Right renal cortex interstitium (tissue), 3 donors: Measurements from ENCODE around the gene TTC7B. TPM values are rescaled to one million over a fixed set of nuclear protein-coding genes. Genes with fewer than 3 reads are reported as not detected.

Experiments
- DNase-seq, 3 donors: peaks; one replicate each; pipeline ENCODE4 v3.0.0-alpha.2; 2013; ENCODE audit warnings: low read depth in 3 of 3, low spot score in 2 of 3
- polyA plus RNA-seq, 3 donors: library from polyadenylated mRNA; unstranded; fragments of 120-200 nt; gene quantifications; one replicate each; pipeline ENCODE4 v1.2.1, GENCODE V29; 2013; ENCODE audit not compliant: insufficient read length in 3 of 3

The TTC7B gene
- polyA plus RNA-seq, 3 donors = 45.1 to 51.3 (median 45.2) TPM

- no peak for DNase-seq
Observed at GRCh38 chr14:90652626-90653025, 163.6 kb downstream of the TTC7B start.

GRCh38 chr14:90651976-90652560 lies 164.2 kb downstream of the TTC7B start:
- no peak for DNase-seq

GRCh38 chr14:90651271-90651804 lies 164.9 kb downstream of the TTC7B start:
- DNase-seq = no peak

- DNase-seq = no peak
Observed at GRCh38 chr14:90649557-90650135, 166.6 kb downstream of the TTC7B start.

- DNase-seq = no peak
Observed at GRCh38 chr14:90649083-90649482, 167.1 kb downstream of the TTC7B start.

GRCh38 chr14:90648421-90648820 lies 167.8 kb downstream of the TTC7B start:
- DNase-seq = no peak

GRCh38 chr14:90647473-90648005 lies 168.7 kb downstream of the TTC7B start:
- no peak for DNase-seq

- no peak for DNase-seq
Observed at GRCh38 chr14:90645842-90646443, 170.3 kb downstream of the TTC7B start.

- no peak for DNase-seq
Observed at GRCh38 chr14:90644882-90645281, 171.3 kb downstream of the TTC7B start.

- no peak for DNase-seq
Observed at GRCh38 chr14:90643982-90644670, 172.1 kb downstream of the TTC7B start.

- no peak for DNase-seq
Observed at GRCh38 chr14:90642244-90642717, 173.9 kb downstream of the TTC7B start.

GRCh38 chr14:90641615-90642243 lies 174.5 kb downstream of the TTC7B start:
- DNase-seq = no peak

GRCh38 chr14:90641168-90641567 lies 175.1 kb downstream of the TTC7B start:
- no peak for DNase-seq

- no peak for DNase-seq
Observed at GRCh38 chr14:90639641-90640040, 176.6 kb downstream of the TTC7B start.

GRCh38 chr14:90632871-90633270 lies 183.4 kb downstream of the TTC7B start:
- no peak for DNase-seq

- DNase-seq = no peak
Observed at GRCh38 chr14:90632451-90632850, 183.8 kb downstream of the TTC7B start.

- no peak for DNase-seq
Observed at GRCh38 chr14:90630171-90630806, 185.9 kb downstream of the TTC7B start.

GRCh38 chr14:90629471-90629870 lies 186.8 kb downstream of the TTC7B start:
- no peak for DNase-seq

GRCh38 chr14:90628825-90629224 lies 187.4 kb downstream of the TTC7B start:
- DNase-seq = no peak

GRCh38 chr14:90627478-90627877 lies 188.8 kb downstream of the TTC7B start:
- peak in 1 of 3 donors; percentile 38 for DNase-seq
